Heart left ventricle (tissue), 16 donors: Measurements from ENCODE around the gene CXCL17. TPM values are rescaled to one million over a fixed set of nuclear protein-coding genes. Genes with fewer than 3 reads are reported as not detected.

Experiments used
- ATAC-seq, 4 donors: fragments of 200-7000 bp; cut with Tn5 transposase; one replicate each; pipeline ENCODE4 v1.9.1; 2020 to 2022; ENCODE audit warnings: moderate library complexity in 4 of 4, mild to moderate bottlenecking in 3 of 4, moderate number of reproducible peaks in 1 of 4
- DNase-seq, 5 donors: peaks; one replicate each; pipeline ENCODE4 v3.0.0-alpha.2; 2020
- H3K27ac ChIP-seq, 12 donors: fragments of 200-600 bp; sonication (generic) in 4 of 12; one replicate each; pipeline versions ENCODE4 v1.5.0 to v1.8.0; 2016 to 2022; ENCODE audit warnings: mild to moderate bottlenecking in 2 of 12
- H3K27me3 ChIP-seq, 9 donors: fragments of 200-600 bp; sonication (generic) in 2 of 9; one replicate each; pipeline versions ENCODE4 v1.5.1 to v1.8.0; 2016 to 2022; ENCODE audit warnings: mild to moderate bottlenecking in 3 of 9
- H3K36me3 ChIP-seq, 9 donors: fragments of 200-600 bp; sonication (generic) in 2 of 9; one replicate each; pipeline versions ENCODE4 v1.5.0 to v1.8.0; 2018 to 2022; ENCODE audit warnings: mild to moderate bottlenecking in 2 of 9
- H3K4me1 ChIP-seq, 12 donors: fragments of 200-600 bp; sonication (generic) in 4 of 12; one replicate each; pipeline versions ENCODE4 v1.5.0 to v1.8.0; 2016 to 2022; ENCODE audit warnings: mild to moderate bottlenecking in 3 of 12
- H3K4me3 ChIP-seq, 12 donors: fragments of 200-600 bp; sonication (generic) in 4 of 12; one replicate each; pipeline versions ENCODE4 v1.5.0 to v1.8.0; 2017 to 2022; ENCODE audit warnings: mild to moderate bottlenecking in 9 of 12, moderate library complexity in 4 of 12
- H3K9me3 ChIP-seq, 12 donors: fragments of 200-600 bp; sonication (generic) in 4 of 12; one replicate each; pipeline versions ENCODE4 v1.5.0 to v1.8.0; 2016 to 2022; ENCODE audit warnings: mild to moderate bottlenecking in 1 of 12
- CTCF ChIP-seq, 12 donors: fragments of 200-600 bp; sonication (generic) in 4 of 12; IDR thresholded peaks; one replicate each; pipeline versions ENCODE4 v1.5.0 to v1.8.0; 2018 to 2022; ENCODE audit warnings: antibody characterized with exemption in 12 of 12, mild to moderate bottlenecking in 5 of 12
- POLR2A ChIP-seq, 2 donors: fragments of 450-650 bp; IDR thresholded peaks; one replicate each; pipeline ENCODE4 v1.6.1; 2017; ENCODE audit warnings: antibody characterized with exemption in 2 of 2, mild to moderate bottlenecking in 2 of 2, moderate library complexity in 2 of 2
- WGBS, 4 donors: extraction: QIAGEN DNeasy Blood & Tissue Kit in 2 of 4; methylation state at CpG; one replicate each; pipeline versions ENCODE4 v1.1.5 to v1.1.7; 2013 to 2018; 5-methylcytosine and 5-hydroxymethylcytosine counted together
- intact Hi-C, 10 donors: fragments of 100-400 bp; cut with DNase I; formaldehyde crosslinking; loops; one replicate each; pipeline versions ENCODE4 v1.11.1 to v1.14.2; 2022
- polyA plus RNA-seq, 2 donors: library from polyadenylated mRNA; stranded (reverse); fragments of 200-250 nt; gene quantifications; one replicate each; pipeline ENCODE4 v1.2.3, GENCODE V29; 2013
- total RNA-seq, 9 donors: library from RNA; depleted of rRNA in 2 of 9; stranded (reverse); fragments of >200 nt in 2 of 9; fragmentation: NEBNext Ultra II Directional in 3 of 9; extraction: Animal tissue kit (Norgen Biotek cat#: 25700) in 3 of 9; gene quantifications; one replicate each; pipeline versions ENCODE4 v1.1.0 to v1.2.4, GENCODE V29; 2016 to 2023
- donor health status: ischemic (EF 13 %, LVEDD 7.1; RV severe dilation, severe dysfunction).
- donor health status: healthy with polysubstance abuse.
- donor health status: DM: no; HTN: yes; CAD: no.
- donor health status: DM: no; HTN: no; CAD: no.
- donor health status: ischemic (EF 25% LVEDD 6.9; RV normal size, moderate dysfunction).
- donor health status: ischemic (EF 25% LVEDD 5.7; RV mildly dilated, moderate dysfunction).
- donor health status: healthy.
- donor health status: DM: yes; HTN: yes; CAD: no.
- donor health status: ischemic (EF 35%, LVEDD 5.7; RV mildly dilated, moderate dysfunction).
- donor health status: nonischemic (EF 11% LVEDD 7.7; RV severe dilation, severe dysfunction).
- donor health status: DM: yes; HTN: yes; CAD: no.
- donor health status: PGD.
- donor health status: ischemic (EF 29% LVEDD 5.4; RV normal size, mild dysfunction).
- donor health status: nonischemic (EF 23%, LVEDD 6.1; RV moderate dilation, normal function).

CXCL17 gene
- total and polyA plus RNA-seq, 11 donors, result not detected

- ATAC-seq, result no peak
- peaks cover 0 to 6% (median 0%) of the 10 kb centered on the region in 12 donors for H3K4me1 ChIP-seq
- H3K4me3 ChIP-seq, result no peak overlapping the region
- intact Hi-C loops, result no loop called here
- H3K27ac ChIP-seq, result no peak overlapping the region
- no peaks in the 10 kb centered on the region for H3K9me3 ChIP-seq
- no peaks in the 10 kb centered on the region for H3K36me3 ChIP-seq
- DNase-seq, result no peak
- WGBS, 4 donors, result 90 to 94% (median 92%) methylated on average over 7 of the region's 7 CpGs
- H3K27me3 ChIP-seq, result no peaks in the 10 kb centered on the region
- TF ChIP-seq CTCF (IDR thresholded peaks at IDR 0.05) (no peak), POLR2A (IDR thresholded peaks at IDR 0.05) (no peak)
Measured at GRCh38 chr19:42472402-42473147, 29.8 kb upstream of the CXCL17 start.

GRCh38 chr19:42471554-42472249 is 29.0 kb upstream of the CXCL17 start:
- WGBS, 4 donors, result 77 to 82% (median 81%) methylated on average over 7 of the region's 7 CpGs
- TF ChIP-seq POLR2A (IDR thresholded peaks at IDR 0.05) (no peak), CTCF (IDR thresholded peaks at IDR 0.05) (no peak)
- intact Hi-C loops, result no loop called here
- DNase-seq, result no peak
- no peak for ATAC-seq
- Histone ChIP-seq H3K27me3 (no peaks in the 10 kb centered on the region), H3K4me3 (no peak overlapping the region), H3K4me1 (peaks cover 0 to 11% (median under 1%) of the 10 kb centered on the region in 12 donors), H3K27ac (no peak overlapping the region), H3K9me3 (no peaks in the 10 kb centered on the region), H3K36me3 (no peaks in the 10 kb centered on the region)

- H3K4me1 ChIP-seq, result peaks cover 0 to 22% (median 9%) of the 10 kb centered on the region in 12 donors
- no peaks in the 10 kb centered on the region for H3K9me3 ChIP-seq
- TF ChIP-seq CTCF (IDR thresholded peaks at IDR 0.05) (no peak), POLR2A (IDR thresholded peaks at IDR 0.05) (no peak)
- no peak overlapping the region for H3K4me3 ChIP-seq
- no peaks in the 10 kb centered on the region for H3K27me3 ChIP-seq
- DNase-seq (no peak), ATAC-seq (no peak)
- 64 to 75% (median 65%) methylated on average over 8 of the region's 8 CpGs for WGBS, 4 donors
- intact Hi-C loops, result no loop called here
- no peak overlapping the region for H3K27ac ChIP-seq
- no peaks in the 10 kb centered on the region for H3K36me3 ChIP-seq
Measured at GRCh38 chr19:42469311-42470235, 26.8 kb upstream of the CXCL17 start.
